Measurements from ENCODE around the gene PTCD2. TPM values are rescaled to one million over a fixed set of nuclear protein-coding genes. Genes with fewer than 3 reads are reported as not detected.

The PTCD2 gene
- total and polyA plus RNA-seq, 2 of the 8 experiments (the other 6 are each of a cell fraction or from before 2014, with no cell fraction given), result 7.3 to 15.4 TPM

- Histone ChIP-seq H2BK120ac (replicated peaks; ENCODE audit: low read depth, low read length) (no peak overlapping the region), H4K91ac (replicated peaks; ENCODE audit: insufficient read length, low read length) (no peak overlapping the region), H2BK5ac (ENCODE audit: low read depth, low read length) (no peak overlapping the region), H3K9ac (replicated peaks in 1 of 4; ENCODE audit: extremely low read depth in 1 of 4, low read depth in 3 of 4, low read length in 3 of 4) (no peak overlapping the region), H2BK20ac (ENCODE audit: low read length) (no peak overlapping the region), H2AK5ac (ENCODE audit: low read depth, low read length) (no peak overlapping the region), H3K18ac (ENCODE audit: extremely low read depth, low read length) (no peak overlapping the region), H3K79me1 (ENCODE audit: low read depth, low read length) (no peaks in the 10 kb centered on the region), H4K5ac (ENCODE audit: insufficient read length, low read depth, low read length) (no peak overlapping the region), H3K27ac (ENCODE audit: low read depth, low read length) (no peak overlapping the region), H3K9me3 (ENCODE audit: insufficient read depth in 2 of 2, low read depth in 1 of 2, low read length in 1 of 2) (no peaks in the 10 kb centered on the region), H3K23ac (ENCODE audit: insufficient read length) (no peak overlapping the region), H2BK12ac (ENCODE audit: low read depth, low read length) (no peak overlapping the region), H2AFZ (ENCODE audit: low read length) (no peak overlapping the region), H3K4me1 (replicated peaks in 1 of 4; ENCODE audit: control insufficient read depth in 3 of 4, insufficient read depth in 4 of 4, low read length in 3 of 4) (no peaks in the 10 kb centered on the region), H4K8ac (ENCODE audit: extremely low read depth, insufficient read depth, low read length) (no peak overlapping the region), H3K27me3 (replicated peaks in 1 of 4; ENCODE audit: control insufficient read depth in 3 of 4, extremely low read depth in 1 of 4, insufficient read depth in 3 of 4, low read length in 3 of 4) (no peaks in the 10 kb centered on the region), H4K20me1 (replicated peaks in 1 of 2; ENCODE audit: control insufficient read depth in 1 of 2, insufficient read depth in 2 of 2, low read length in 2 of 2) (no peaks in the 10 kb centered on the region), H3K4me2 (ENCODE audit: insufficient read depth in 1 of 2, low read depth in 2 of 2, low read length in 2 of 2) (no peak overlapping the region), H3K23me2 (ENCODE audit: low read depth, low read length) (no peaks in the 10 kb centered on the region), H3K56ac (replicated peaks; ENCODE audit: insufficient read length, low read depth, low read length) (no peak overlapping the region), H3K4me3 (ENCODE audit: extremely low read depth in 1 of 4, insufficient read depth in 2 of 4, low read depth in 3 of 4, low read length in 4 of 4) (no peak overlapping the region), H2BK15ac (ENCODE audit: low read length) (no peak overlapping the region), H3K14ac (ENCODE audit: insufficient read length) (no peak overlapping the region), H3K79me2 (ENCODE audit: control insufficient read depth in 1 of 2, insufficient read depth in 2 of 2, low read length in 2 of 2) (no peaks in the 10 kb centered on the region), H3K36me3 (ENCODE audit: control insufficient read depth in 2 of 4, insufficient read depth in 4 of 4, low read length in 3 of 4) (no peaks in the 10 kb centered on the region), H3K4ac (replicated peaks; ENCODE audit: insufficient read length, low read depth, low read length) (no peak overlapping the region)
- ChIA-PET CTCF (ENCODE audit: partially characterized antibody) (interaction anchor here (0.8 to 1.3 kb wide), 4 partner anchors 19 to 154 kb away, joined by 3 to 4 read pairs (median 3); no protein-coding TSS in a partner anchor), POLR2A (ENCODE audit: partially characterized antibody) (no interaction called here)
- WGBS, 2 experiments (ENCODE audit: extremely low coverage in 1 of 2, insufficient coverage in 1 of 2, insufficient read length in 1 of 2, insufficient replicate concordance in 2 of 2, low coverage in 1 of 2, low lambda C conversion rate in 2 of 2, missing lambda C conversion rate in 1 of 2), result 94% methylated on average over 4 of the region's 4 CpGs; no CpG with 5 or more reads in 1 of the 2 experiments
- DNase-seq (ENCODE audit: low read depth in 1 of 2, low spot score in 2 of 2) (no peak), FAIRE-seq (no peak)
- TF ChIP-seq RAD21 (IDR thresholded peaks at IDR 0.05 in 1 of 2, conservative IDR thresholded peaks at IDR 0.05 in 1 of 2; ENCODE audit: low read depth in 2 of 2, low read length in 2 of 2) (no peak), CBX8 (IDR thresholded peaks at IDR 0.05; ENCODE audit: borderline replicate concordance, low read depth, low read length) (no peak), MAFK (IDR thresholded peaks at IDR 0.05; ENCODE audit: low read depth, low read length) (no peak), FOSL1 (IDR thresholded peaks at IDR 0.05; ENCODE audit: insufficient read depth, low read depth, low read length) (no peak), TCF12 (IDR thresholded peaks at IDR 0.05; ENCODE audit: low read depth, low read length) (no peak), EGR1 (IDR thresholded peaks at IDR 0.05; ENCODE audit: borderline replicate concordance, low read depth, low read length) (no peak)
These were observed 52.8 kb downstream of the PTCD2 start for GRCh38 chr5:72372923-72373322.

Data from H1 (cell line).